Esophagus muscularis mucosa (tissue), 3 donors: Measurements from ENCODE around the gene GRIK5.

Source experiments
- CTCF ChIP-seq, 3 experiments: fragments of 200-600 bp in 2 of 3; fragments of 450-650 bp in 1 of 3; sonication (generic) in 2 of 3; IDR thresholded peaks; one replicate each; pipeline ENCODE4 v1.5.1; 2017 to 2019; ENCODE audit warnings: antibody characterized with exemption in 3 of 3, mild to moderate bottlenecking in 2 of 3, moderate library complexity in 1 of 3
- POLR2A ChIP-seq: fragments of 450-650 bp; IDR thresholded peaks from one replicate; pipeline ENCODE4 v1.6.1; 2017; ENCODE audit warnings: antibody characterized with exemption, moderate library complexity, mild to moderate bottlenecking, low read depth

GRCh38 chr19:42048992-42049391, 21.0 kb downstream of the GRIK5 start:
- TF ChIP-seq POLR2A (no peak), CTCF (IDR thresholded peaks at IDR 0.05) (no peak)
